Skeletal muscle cell (primary cell): ENCODE measurements around the gene MGLL.

Experiments
- DNase-seq: peaks from one replicate; pipeline ENCODE4 v3.0.0-alpha.2; 2010; ENCODE audit warnings: low read depth
- H3K4me3 ChIP-seq: 2 replicates; pipeline ENCODE4 v1.5.1; 2011; ENCODE audit warnings: low read depth, mild to moderate bottlenecking, control low read depth, low read length, moderate library complexity

Gene MGLL

GRCh38 chr3:127764301-127764700, 58.0 kb downstream of the MGLL start:
- H3K4me3 ChIP-seq, result no peak overlapping the region
- DNase-seq, result no peak

- H3K4me3 ChIP-seq, result no peak overlapping the region
- DNase-seq, result no peak
Measured at GRCh38 chr3:127763816-127764215, 58.5 kb downstream of the MGLL start.

GRCh38 chr3:127763337-127763736, 59.0 kb downstream of the MGLL start:
- no peak for DNase-seq
- no peak overlapping the region for H3K4me3 ChIP-seq

GRCh38 chr3:127762787-127763105, 59.6 kb downstream of the MGLL start:
- H3K4me3 ChIP-seq, result no peak overlapping the region

GRCh38 chr3:127762077-127762786, 60.1 kb downstream of the MGLL start:
- DNase-seq, result no peak

More at GRCh38 chr3:127762787-127763105, 59.6 kb downstream of the MGLL start:
- DNase-seq, result no peak

GRCh38 chr3:127761441-127761801, 60.9 kb downstream of the MGLL start:
- no peak for DNase-seq

More at GRCh38 chr3:127762077-127762786, 60.1 kb downstream of the MGLL start:
- no peak overlapping the region for H3K4me3 ChIP-seq

GRCh38 chr3:127760791-127761440, 61.4 kb downstream of the MGLL start:
- H3K4me3 ChIP-seq, result no peak overlapping the region
- no peak for DNase-seq

More at GRCh38 chr3:127761441-127761801, 60.9 kb downstream of the MGLL start:
- no peak overlapping the region for H3K4me3 ChIP-seq

- no peak for DNase-seq
- H3K4me3 ChIP-seq, result no peak overlapping the region
Measured at GRCh38 chr3:127760361-127760760, 62.0 kb downstream of the MGLL start.

- no peak for DNase-seq
- no peak overlapping the region for H3K4me3 ChIP-seq
Measured at GRCh38 chr3:127759826-127760225, 62.5 kb downstream of the MGLL start.

GRCh38 chr3:127758013-127758412, 64.3 kb downstream of the MGLL start:
- DNase-seq, result no peak
- no peak overlapping the region for H3K4me3 ChIP-seq

- no peak for DNase-seq
- no peak overlapping the region for H3K4me3 ChIP-seq
Measured at GRCh38 chr3:127755305-127755681, 67.0 kb downstream of the MGLL start.

- H3K4me3 ChIP-seq, result no peak overlapping the region
- DNase-seq, result no peak
Measured at GRCh38 chr3:127754411-127755304, 67.7 kb downstream of the MGLL start.

- H3K4me3 ChIP-seq, result no peak overlapping the region
- DNase-seq, result no peak
Measured at GRCh38 chr3:127753898-127754410, 68.4 kb downstream of the MGLL start.

GRCh38 chr3:127753338-127753737, 69.0 kb downstream of the MGLL start:
- DNase-seq, result no peak
- no peak overlapping the region for H3K4me3 ChIP-seq

- H3K4me3 ChIP-seq, result no peak overlapping the region
- no peak for DNase-seq
Measured at GRCh38 chr3:127751782-127752181, 70.5 kb downstream of the MGLL start.

GRCh38 chr3:127751163-127751621, 71.1 kb downstream of the MGLL start:
- no peak overlapping the region for H3K4me3 ChIP-seq
- no peak for DNase-seq

- peak; percentile 68 for DNase-seq
- no peak overlapping the region for H3K4me3 ChIP-seq
Measured at GRCh38 chr3:127750226-127751031, 71.9 kb downstream of the MGLL start.

GRCh38 chr3:127749787-127750225, 72.5 kb downstream of the MGLL start:
- no peak for DNase-seq
- H3K4me3 ChIP-seq, result no peak overlapping the region

GRCh38 chr3:127749361-127749760, 73.0 kb downstream of the MGLL start:
- H3K4me3 ChIP-seq, result no peak overlapping the region
- DNase-seq, result no peak
